CD4-positive, alpha-beta T cell treated with Interferon alpha-2 for 1 hour (primary cell): ENCODE results near the gene NPM1.
A peak's percentile ranks its signal among the peaks of the same experiment; 100 is the strongest.
"Not testable (repeated sequence)": the region's sequence is repeated elsewhere in the genome, so short reads cannot be mapped to it uniquely, and the experiment has no call there.

Source experiments
- DNase-seq, 2 donors: peaks; one replicate each; pipeline ENCODE4 v3.0.0-alpha.2; 2020 to 2022

Gene NPM1

DNA sequence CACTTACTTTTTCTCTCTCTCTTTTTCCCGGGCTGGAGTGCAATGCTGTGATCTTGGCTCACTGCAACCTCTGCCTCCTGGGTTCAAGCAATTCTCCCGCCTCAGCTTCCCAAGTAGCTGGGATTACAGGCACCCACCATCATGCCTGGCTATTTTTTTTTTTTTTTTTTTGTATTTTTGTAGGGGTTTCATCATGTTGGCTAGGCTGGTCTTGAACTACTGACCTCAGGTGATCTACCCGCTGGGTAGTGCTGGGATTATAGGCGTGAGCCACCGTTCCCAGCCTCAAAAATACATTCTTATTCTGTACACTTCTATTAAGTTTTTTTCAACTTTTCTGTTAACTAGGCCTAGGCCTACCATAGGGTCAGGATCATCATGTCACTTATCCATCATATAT lies 26.3 kb downstream of the NPM1 start:
- DNase-seq = not testable (repeated sequence)

DNA sequence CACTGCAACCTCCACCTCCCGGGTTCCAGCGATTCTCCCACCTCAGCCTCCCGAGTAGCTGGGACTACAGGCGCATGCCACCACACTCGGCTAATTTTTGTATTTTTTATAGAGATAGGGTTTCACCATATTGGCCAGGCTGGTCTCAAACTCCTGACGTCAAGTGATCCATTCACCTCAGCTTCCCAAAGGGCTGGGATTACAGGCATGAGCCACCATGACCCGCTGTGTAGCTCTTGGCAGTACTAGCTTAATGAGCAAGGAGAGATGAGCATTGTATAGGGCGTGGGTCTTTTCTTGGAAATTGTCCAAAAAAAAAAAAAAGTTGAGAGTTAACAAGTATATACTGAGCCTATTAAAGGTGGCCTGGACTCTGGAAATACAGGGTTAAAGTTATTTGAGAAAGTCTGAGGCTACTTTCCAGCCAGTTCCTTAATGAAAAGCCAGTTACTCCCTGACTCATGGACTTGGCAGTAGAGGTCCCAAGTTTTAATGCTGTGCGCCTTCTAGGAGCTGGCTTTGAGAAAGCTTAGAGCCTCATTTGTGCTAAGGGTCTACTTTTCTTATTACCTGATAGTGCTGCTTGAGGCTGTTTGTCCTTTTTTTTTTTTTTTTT lies 27.6 kb downstream of the NPM1 start:
- DNase-seq = no peak

GRCh38 chr5:171416160-171417049 lies 28.8 kb downstream of the NPM1 start:
- no peak for DNase-seq

DNA sequence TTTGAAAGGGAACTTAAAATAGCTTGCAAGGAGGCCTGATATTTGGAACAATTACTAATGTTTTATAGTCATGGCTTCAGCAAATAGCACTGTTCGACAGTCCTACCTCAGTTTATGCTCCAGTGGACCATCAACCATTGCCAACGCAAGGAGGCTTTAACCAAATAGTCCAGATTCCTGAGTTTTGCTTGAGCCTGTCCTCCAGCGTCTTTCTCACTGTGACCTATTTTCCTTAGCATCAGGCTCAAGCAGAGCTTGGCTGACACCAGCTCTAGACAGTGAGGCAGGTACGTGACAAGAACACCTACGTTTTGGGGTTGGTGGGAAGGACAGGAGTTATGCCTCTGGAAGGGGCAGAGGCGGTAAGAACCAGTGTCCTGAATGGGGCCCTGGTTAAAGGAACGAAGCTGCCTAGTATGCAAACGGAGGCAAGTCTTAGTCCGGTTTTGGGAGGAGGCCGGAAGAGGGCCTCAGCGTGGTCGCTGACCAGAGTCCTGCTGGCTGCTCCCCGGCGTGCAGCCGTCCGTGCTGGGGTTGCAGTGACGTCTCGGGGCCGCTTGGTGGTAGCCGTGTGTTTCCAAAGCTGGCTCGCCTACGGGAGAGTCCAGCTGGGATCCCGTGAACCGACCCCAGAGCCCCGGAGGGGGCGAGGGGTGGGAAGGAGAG lies 30.8 kb downstream of the NPM1 start:
- DNase-seq = peak; percentile 27 to 52

DNA sequence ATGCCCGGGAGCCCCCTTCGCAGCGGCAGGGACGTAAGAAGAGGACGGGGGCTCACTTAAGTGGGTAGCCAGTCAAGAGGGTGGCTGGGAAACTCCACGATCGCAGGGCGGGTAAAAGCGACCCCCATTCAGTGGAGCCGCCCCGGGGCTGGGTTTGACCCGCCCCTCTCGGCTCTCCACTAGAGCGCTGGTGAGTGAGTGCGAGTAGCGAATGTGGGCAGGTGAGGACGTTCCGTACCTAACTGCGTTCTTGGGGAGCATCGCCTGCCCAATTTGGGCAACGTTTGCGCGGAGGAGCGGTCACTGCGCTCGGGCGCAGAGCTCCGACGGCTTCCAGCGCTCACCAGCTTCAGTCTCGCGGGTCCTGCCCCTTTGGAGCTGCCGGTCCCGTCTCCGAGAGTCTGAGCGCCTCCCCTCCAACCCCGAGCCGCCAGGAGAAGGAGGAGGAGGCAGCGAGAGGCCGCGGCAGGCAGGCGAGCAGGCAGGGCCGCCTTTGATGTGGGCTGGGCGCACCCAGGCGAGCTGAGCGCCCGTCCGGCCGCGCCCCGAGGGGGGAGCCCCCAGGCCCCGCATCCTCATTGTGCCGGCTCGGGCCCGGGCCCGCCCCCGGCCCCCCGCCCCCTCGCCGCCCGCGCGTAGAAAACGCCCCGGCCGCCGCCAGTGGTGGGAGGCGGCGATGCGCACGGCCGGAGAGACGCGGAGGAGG lies 31.5 kb downstream of the NPM1 start, which contains the start of gene FGF18:
Gene FGF18, plus strand, starts transcription at position 666 of the 706 bp plus-strand sequence. CDS start 553 bp downstream, outside the sequence.
- peak in 1 of 2 donors; percentile 42 for DNase-seq

DNA sequence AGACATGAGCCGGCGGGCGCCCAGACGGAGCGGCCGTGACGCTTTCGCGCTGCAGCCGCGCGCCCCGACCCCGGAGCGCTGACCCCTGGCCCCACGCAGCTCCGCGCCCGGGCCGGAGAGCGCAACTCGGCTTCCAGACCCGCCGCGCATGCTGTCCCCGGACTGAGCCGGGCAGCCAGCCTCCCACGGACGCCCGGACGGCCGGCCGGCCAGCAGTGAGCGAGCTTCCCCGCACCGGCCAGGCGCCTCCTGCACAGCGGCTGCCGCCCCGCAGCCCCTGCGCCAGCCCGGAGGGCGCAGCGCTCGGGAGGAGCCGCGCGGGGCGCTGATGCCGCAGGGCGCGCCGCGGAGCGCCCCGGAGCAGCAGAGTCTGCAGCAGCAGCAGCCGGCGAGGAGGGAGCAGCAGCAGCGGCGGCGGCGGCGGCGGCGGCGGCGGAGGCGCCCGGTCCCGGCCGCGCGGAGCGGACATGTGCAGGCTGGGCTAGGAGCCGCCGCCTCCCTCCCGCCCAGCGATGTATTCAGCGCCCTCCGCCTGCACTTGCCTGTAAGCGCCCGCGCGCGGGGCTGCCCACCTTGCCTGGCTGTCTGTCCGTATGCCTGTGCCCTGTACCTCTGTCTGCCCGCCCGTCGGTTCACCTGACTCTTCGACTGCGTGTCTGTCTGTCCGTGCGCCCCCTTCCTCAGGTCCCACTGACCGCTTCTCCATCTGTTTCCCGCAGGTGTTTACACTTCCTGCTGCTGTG lies 32.2 kb downstream of the NPM1 start:
- DNase-seq = peak in 1 of 2 donors; percentile 25

DNA sequence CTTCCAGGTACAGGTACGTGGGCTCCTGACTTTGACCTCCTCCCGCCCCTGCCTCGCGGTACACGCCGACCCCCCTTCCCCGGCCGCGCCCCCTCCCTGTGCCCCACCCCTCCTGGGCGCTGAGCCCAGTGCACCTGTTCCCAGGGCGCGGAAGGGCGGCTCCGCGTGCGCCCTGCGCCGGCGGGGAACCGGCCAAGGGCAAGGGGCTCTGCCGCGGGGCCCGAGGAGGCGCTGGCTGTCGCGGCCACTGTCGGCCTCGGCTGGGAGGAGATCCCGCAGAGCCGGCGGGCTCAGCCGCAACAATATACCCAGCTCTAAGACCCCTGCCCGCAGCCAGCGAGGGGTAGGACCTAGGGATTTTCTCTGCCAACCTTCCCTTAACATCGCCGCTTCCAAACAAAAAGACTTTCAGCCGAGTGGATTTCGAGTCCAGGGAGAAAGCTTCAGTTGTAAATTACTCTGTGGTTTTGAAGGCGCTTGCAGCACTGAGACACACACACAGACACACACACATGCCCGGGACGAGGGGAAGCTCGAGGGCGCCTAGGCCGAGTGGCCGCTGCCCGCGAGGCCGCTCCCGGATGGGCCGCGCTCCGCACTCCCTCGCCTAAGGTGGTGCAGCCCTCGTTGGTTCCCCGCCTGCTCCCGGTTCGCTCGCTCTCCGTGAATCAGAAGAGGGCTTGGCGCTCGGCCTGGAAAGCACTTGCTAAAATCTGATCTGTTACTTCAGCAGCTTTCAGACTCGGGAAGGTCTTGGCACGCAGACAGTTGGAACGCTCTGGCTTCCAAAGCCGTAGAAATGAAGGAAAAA lies 33.0 kb downstream of the NPM1 start:
- DNase-seq = no peak

DNA sequence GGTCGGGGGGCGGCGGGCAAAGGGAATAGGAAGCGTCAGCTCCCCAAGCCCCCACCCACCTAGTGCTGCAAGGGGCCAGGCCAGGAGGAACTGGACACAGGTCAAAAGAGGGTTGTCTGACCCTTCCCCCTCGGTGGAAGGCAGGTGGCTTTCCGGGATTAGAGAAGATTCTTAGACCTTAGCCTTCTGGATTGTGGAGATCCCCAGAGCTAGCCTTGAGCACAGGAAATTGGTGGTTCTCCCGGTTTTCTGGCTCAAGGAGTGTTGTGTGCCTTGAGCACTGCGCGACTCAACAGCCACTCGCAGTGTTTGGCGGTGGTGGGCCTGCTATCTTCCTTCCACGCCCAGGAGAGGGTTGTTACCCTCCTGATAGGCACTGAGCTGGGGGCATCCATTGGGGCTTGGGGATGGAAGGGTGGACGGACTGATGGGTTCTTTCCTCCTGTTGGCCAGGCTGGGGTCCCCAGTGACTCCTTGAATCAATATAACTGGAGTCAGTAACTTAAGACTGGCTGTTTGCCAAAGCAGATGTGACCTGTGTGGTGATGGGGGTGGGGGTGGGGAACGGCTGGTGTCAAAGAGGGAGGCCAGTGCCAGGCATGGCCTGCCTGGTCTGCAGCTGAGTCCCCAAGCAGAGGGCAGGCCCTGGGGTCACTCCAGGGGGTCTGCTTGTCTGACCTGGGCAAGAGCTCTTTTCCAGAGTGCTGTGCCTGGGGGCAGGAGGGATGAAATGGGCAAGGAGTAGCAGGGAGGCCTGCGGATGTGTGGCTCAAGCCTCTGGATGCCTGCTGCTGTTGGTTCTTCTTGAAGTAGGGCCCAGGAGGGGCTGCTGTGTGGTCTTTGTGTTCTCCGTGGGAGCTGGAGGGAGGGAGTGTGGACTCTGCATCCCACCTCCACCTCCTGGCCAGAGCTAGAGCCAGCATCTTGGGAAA lies 33.9 kb downstream of the NPM1 start:
- DNase-seq = no peak

- DNase-seq = no peak
These were observed 34.8 kb downstream of the NPM1 start for GRCh38 chr5:171422495-171422894.

DNA sequence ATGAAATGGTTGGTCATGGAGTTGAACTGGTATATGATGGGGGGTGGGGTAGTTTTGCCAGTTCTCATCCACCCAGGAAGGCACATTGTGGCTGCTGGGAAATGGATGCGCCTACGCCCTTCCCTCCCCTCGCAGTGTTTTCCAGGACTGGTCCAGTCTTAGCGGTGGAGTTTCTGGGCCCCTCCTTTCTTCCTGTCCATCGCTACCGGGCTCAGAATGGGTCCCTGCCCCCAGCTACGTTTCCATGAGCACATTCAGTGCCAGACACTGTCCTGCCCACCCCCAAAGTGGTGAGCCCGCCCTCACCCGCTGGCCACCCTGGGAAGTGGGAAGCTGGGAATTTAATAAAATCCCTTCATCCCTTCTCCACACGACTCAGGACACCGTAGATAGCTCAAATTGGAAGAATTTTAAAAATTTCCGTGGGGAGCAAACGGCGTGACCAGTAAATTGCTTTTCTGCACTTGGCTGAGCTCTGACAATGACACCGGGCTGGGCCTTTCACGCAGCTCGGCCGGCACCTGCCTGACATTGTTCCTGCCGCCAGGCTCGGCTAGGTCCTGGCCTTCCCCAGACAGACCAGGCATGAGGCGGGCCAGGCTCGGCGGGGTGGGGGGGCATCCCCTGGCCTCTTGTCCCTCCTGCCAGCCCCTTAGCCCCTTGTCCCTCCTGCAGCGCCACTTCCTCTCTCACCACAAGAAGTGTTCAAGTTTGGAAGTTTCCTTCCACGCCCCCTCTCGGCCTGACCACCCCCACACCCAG lies 35.4 kb downstream of the NPM1 start:
- no peak for DNase-seq

DNA sequence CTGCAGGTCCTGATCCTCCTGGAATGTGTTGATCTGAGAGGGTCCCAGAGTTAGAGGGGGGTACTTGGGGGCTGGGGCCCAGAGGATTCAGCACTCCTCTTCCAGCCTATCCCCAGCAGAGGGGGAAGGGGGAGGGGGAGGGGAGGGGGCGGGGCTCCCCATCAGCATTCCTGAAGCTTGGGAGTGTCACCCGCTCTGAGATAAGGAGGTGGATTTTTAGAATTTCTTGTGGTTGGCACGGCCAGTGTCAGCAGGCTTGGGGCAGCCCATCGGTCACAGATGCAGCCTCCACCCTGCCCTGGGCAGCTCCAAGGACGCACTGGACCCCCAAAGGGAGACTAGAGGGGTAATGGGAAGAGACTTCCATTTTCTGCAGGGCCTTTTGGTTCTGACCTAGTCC lies 37.1 kb downstream of the NPM1 start:
- DNase-seq = no peak

DNA sequence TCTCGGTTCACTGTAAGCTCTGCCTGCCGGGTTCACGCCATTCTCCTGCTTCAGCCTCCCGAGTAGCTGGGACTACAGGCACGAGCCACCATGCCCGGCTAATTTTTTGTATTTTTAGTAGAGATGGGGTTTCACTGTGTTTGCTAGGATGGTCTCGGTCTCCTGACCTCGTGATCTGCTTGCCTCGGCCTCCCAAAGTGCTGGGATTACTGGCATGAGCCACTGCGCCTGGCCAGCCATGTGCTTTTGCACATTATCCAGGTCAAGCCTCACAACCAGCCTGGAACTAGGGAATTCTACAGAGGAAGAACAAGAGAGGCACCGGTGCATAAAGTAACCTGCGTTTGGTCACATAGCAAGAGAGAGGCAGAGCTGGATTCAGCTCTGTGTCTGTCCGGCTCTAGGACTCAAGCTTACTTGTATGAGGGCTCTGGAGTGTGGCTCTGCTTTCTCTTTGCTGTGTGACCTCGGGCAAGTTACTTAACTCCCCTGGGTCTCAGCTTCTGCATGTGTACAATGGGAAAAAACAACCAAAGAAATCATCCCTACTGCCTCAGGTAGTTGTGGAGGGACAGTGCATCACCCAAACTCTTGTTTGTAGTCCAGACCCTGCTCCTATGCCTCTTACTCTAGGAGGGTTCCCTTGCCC lies 38.1 kb downstream of the NPM1 start:
- DNase-seq = no peak

- no peak for DNase-seq
These were observed 38.6 kb downstream of the NPM1 start for GRCh38 chr5:171426266-171426665.

DNA sequence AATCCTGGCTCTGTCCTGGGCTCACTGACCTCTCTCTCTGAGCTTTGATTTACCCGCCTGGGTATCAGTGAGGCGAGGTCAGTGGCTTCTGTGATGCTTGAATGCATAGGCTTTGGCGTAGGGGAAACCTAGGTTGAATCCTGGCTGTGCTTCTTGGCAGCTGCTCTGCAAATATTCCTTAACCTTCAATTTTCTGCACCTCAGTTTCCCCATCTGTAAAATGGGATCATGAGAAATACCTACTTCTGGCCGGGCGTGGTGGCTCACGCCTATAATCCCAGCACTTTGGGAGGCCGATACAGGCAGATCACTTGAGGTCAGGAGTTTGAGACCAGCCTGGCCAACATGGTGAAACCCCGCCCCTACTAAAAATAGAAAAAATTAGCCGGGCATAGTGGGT lies 39.0 kb downstream of the NPM1 start:
- DNase-seq = no peak

GRCh38 chr5:171427318-171428167 lies 39.9 kb downstream of the NPM1 start:
- no peak for DNase-seq

DNA sequence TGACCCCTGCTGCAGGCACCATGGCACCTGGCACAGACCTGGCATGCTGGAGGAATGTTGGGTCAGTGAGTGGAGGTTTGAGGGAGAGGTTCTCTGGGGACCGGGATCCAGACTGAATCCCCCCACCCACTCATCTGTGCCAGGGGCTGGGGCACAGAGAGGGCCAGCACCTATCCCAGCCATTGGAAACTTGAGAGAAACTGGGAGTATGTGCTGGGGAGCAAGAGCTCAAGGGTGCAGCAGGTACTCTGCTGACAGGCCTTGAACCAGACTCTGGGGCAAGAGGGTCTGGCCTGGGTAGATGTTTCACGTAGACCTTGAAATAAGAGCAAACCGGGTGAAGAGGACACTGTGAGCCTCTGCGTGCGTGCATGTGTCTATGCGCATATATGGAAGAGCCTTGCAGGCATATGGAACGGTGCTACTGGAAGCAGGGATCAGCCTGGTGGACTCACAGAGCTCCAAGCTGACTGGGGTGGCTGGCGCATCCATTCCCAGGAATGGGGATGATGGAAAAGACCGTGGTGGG lies 40.6 kb downstream of the NPM1 start:
- DNase-seq = no peak

DNA sequence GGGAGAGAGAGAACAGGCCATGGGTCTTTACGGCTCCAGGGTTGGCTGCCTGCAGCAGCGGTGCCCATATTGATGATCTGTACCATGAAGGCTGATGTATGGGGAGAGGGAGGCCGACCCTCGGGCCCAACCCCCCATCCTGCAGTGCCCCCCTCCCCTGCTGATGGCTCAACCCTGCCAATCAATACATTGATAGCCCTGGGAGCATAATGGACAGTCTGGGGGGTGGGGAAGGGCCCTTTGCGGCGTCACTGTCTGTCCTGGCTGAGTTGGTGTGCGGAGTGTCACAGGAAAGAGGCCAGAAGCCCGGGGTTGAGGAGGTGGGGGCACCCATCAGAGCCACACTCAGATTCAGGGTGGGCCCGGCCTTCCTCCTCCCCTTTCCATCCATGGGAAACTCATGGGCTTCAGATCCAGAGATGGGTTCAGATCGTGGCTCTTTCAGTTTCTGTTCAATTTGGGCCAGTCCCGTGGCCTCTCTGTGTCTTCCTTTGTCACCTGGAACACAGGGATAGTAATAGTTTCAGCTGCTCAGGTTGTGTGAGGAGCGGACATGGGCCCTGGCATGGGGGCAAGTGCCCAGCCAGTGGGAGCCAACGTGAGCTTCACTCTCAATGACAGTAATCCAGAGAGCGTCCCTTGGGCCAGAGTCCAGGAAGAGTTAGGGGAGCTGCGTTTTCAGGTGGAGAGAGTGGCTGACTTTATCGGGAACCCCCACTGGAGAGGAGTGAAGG lies 41.3 kb downstream of the NPM1 start:
- DNase-seq = no peak
